ENCODE results near the gene FAM177B.

Gene FAM177B

GRCh38 chr1:222716393-222716792, 20.6 kb upstream of the FAM177B start:
- no peak overlapping the region for H3K4me3 ChIP-seq (ENCODE audit: low read depth, low read length)
- no peak for TF ChIP-seq CTCF (IDR thresholded peaks at IDR 0.05; ENCODE audit: low read depth, low read length)

DNA sequence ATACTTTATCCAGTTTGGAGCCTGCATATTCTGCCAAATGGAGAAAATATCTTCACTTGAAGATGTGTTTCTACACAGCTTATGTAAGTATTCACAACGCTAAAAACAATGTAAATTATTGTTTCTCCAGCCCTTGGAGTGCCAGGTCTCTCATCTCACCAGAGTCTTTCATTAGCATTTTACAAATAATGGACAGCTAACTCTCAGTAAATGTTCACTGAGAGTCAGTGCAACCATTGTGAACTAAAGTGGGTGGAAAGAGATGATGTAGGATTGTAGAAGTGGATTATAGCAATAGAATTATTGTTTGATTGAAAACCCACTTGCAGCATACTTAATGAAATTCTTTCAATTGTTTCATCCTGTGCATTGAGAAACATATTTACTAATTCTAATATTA, 8.3 kb upstream of the FAM177B start:
- TF ChIP-seq CTCF (IDR thresholded peaks at IDR 0.05; ENCODE audit: low read depth, low read length) = no peak
- no peak overlapping the region for H3K4me3 ChIP-seq (ENCODE audit: low read depth, low read length)

DNA sequence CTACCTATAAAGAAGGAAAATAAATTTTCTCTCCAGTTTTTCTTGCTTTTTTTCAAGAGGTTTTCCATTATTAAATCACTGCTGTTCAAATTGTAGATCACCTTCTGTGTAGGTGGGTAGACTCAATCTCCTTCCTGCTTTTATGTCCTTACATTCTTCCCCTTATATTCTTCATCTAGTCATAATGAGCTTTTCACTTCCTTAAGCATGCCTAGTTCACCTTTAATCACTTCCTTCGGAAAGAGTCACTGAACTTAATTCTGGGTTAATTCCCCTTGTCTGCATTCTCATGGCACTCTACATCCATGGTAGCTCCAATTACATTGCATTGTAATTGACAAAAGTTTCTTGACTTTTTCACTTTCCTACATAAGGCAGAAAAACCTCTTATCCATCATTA, 6.1 kb upstream of the FAM177B start:
- H3K4me3 ChIP-seq (ENCODE audit: low read depth, low read length) = no peak overlapping the region
- TF ChIP-seq CTCF (IDR thresholded peaks at IDR 0.05; ENCODE audit: low read depth, low read length) = no peak

- no peak overlapping the region for H3K4me3 ChIP-seq (ENCODE audit: low read depth, low read length)
- TF ChIP-seq CTCF (IDR thresholded peaks at IDR 0.05; ENCODE audit: low read depth, low read length) = no peak
These were observed 4.5 kb upstream of the FAM177B start for GRCh38 chr1:222732216-222733159.

DNA sequence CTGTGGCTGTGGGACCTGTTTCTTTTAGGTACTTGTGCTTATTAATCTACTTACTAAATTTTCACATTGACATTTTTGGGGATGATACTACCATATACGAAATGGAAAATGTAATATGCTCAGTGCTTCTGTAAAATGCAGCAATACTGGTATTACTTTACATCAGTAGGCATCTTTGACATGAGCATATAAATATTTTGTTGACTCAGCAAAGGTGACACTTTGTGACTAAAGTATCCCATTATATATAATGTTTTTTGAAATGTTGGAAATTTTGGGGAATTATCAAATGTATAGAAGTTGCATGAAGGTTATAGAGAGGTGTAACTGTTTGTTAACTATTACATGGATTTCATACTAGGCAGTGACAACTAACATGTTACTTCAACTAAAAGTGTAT, 2.3 kb upstream of the FAM177B start:
- TF ChIP-seq CTCF (IDR thresholded peaks at IDR 0.05; ENCODE audit: low read depth, low read length) = no peak
- no peak overlapping the region for H3K4me3 ChIP-seq (ENCODE audit: low read depth, low read length)

- no peak for TF ChIP-seq CTCF (IDR thresholded peaks at IDR 0.05; ENCODE audit: low read depth, low read length)
These were observed 532 bp upstream of the FAM177B start for GRCh38 chr1:222736470-222736869.

GRCh38 chr1:222739465-222739864, 2.5 kb downstream of the FAM177B start:
- no peak for TF ChIP-seq CTCF (IDR thresholded peaks at IDR 0.05; ENCODE audit: low read depth, low read length)
- H3K4me3 ChIP-seq (ENCODE audit: low read depth, low read length) = no peak overlapping the region

More at GRCh38 chr1:222736470-222736869, 532 bp upstream of the FAM177B start:
- no peak overlapping the region for H3K4me3 ChIP-seq (ENCODE audit: low read depth, low read length)
